Nasal cavity respiratory epithelium epithelial cell of viscerocranial mucosa (primary cell): Measurements from ENCODE around the gene GPRIN1. TPM values are rescaled to one million over a fixed set of nuclear protein-coding genes. Genes with fewer than 3 reads are reported as not detected.

ENCODE experiments used
- total RNA-seq: library from RNA; depleted of rRNA; stranded (reverse); fragments of >200 nt; gene quantifications from 2 replicates; pipeline ENCODE4 v1.2.3, GENCODE V29; 2014

Gene GPRIN1
- total RNA-seq: 3.1 and 5.1 TPM in 2 replicates

DNA sequence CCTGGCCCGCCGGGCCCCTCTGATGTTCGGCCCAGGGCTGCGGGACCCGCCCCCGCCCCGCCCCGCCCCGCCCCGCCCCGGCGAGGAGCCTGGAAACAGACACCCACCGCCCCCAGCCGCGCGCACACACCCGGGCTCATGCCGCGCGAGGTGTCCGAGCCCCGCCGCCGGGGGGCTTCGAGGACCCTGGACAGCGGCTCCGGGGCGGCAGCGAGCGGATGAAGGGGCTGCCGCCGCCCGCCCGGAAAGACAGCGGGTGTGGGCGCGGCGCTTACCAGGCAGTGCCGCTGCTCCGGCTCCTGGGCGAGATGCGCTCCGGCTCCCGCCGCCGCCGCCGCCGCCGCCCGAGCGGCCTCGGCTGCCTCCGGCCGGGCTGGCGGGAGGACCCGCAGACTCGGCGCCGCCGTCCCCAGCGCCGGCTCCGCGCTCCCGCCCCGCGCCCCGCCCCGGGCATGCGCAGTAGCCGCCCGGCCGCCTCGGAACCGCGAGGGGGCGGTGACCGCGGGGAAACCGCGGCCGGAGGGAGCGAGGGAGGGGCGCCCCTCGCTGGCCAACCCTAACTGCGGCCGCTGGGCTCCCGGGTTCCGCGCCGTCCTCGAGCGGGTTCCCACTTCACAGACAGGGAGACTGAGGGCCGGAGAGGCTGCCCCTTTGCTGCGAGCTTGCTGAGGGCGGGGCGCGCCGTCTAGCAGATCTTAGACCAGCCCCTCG lies at the start of gene GPRIN1:
Gene GPRIN1, minus strand, starts transcription at position 433 of the 711 bp plus-strand sequence. CDS start 10,322 bp downstream, outside the sequence.

DNA sequence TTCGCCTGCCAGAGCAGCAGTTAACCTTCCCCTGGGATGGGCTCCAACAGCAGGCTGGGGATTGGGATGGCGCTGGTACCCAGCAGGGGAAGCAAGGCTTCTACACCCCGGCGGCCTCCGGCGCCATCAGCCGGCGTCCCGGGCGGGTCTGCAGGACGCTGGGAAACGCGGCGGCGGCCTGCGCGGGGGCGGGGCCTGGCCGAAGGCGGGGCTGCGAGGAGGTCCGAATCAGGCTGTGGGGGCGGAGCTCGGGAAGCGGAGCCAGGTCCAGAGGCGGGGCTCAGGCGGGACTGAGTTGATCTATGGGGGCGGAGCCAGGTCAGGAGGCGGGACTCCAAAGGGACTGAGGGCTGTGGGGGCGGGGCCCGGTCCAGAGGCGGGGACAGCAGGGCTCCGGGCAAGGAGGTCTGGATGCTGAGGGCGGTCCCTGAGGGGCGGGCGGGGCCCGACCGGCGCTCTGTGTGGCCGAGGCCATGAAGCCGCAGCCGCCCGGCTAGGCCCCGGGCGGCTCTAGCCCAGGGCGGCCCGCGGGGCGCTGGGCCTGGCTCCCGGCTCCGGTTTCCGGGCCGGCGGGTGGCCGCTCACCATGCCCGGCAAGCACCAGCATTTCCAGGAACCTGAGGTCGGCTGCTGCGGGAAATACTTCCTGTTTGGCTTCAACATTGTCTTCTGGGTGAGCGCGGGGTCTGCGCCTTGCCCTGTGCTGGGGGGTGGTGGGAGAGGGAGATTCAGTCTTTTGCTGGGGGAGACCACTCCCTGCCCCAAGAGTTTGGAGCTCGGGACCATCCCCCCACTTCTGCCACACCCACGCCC lies 37.3 kb upstream of the GPRIN1 start, which contains the start of gene TSPAN17:
Gene TSPAN17, plus strand, starts transcription at position 455 of the 813 bp plus-strand sequence. Its CDS starts 132 bp downstream, at position 587.

DNA sequence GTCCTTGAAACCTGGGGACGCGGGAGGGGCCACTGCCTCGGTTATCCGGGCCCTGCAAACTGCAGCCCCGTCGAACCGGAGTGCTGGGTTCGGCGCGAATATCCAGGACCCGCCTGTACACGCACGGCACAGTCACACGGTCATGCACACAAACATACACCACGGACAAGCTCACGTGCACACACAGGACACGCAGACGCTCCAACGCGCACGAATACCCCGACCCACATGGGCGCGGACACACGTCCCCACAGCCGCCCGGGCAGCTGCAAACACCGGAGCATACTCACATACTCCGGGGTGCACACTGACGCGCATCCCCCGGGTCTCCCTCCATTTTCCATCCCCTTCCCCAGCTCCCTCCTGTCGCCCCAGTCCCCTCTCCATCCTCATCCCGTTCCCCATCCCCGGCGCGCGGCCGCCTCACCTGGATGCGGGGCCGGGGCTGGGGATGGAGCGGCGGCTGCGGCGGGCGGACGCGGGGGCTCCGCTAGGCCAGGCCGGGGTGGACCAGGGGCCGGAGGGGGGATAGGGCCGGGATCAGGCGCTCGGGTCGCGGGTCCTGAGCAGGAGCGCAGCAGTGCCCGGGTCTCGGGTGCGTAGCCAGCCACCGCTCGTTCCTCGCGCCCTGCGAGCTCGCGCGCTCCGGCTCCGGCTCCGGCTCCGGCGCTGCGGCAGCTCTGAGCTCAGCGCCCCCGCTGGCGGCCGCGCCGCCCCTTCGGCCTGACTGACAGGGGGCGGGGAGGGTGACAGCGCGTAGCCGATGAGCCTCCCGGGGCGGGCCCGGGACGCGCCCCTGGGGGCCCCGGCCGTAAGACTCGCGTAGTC lies 20.1 kb upstream of the GPRIN1 start, which contains the start of the genes EIF4E1B and SNCB:
Gene EIF4E1B, plus strand, starts transcription at position 823 of the 828 bp plus-strand sequence. CDS start 12,113 bp downstream, outside the sequence.
Gene SNCB, minus strand, starts transcription at position 682 of the 828 bp plus-strand sequence. CDS start 880 bp downstream, outside the sequence.

DNA sequence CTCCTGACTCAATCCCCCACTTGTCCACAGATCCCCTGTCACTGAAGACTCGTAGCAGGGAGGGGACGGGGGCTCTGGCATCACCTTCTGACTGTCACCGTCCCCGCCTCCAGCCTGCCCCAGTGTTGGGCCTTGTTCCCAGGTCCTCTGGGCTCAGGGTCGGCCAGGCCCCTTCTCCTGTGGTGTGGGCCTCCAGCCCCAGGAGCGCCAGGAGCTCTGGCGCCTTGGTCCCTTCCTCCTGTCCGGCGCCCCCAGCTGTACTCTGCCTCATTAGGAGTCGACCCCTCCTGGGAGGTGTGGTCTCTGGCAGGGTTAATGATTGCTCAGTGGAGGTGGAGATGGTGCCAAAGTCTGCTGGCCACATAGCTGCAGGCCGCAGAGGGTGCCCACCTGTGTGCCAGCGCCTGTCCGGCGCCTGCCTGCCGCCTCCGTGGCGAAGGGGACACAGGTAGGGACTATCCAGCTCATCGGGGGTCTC lies 61.0 kb downstream of the GPRIN1 start, which contains the start of gene CDHR2:
Gene CDHR2, plus strand, starts transcription at position 376 of the 478 bp plus-strand sequence. CDS start 16,011 bp downstream, outside the sequence.

Other genes with a start within 250 kb of the GPRIN1 start
- 91.2 and 101 TPM in 2 replicates for gene KIAA1191, start 248.4 kb downstream of the GPRIN1 start, total RNA-seq
- 3.4 and 9.6 TPM in 2 replicates for gene ARL10, start 244.7 kb downstream of the GPRIN1 start, total RNA-seq
- gene NOP16, start 221.6 kb downstream of the GPRIN1 start, total RNA-seq: 25.0 and 26.7 TPM in 2 replicates
- gene HIGD2A, start 221.4 kb downstream of the GPRIN1 start, total RNA-seq: 26.3 and 32.5 TPM in 2 replicates
- 184 and 252 TPM in 2 replicates for gene CLTB, start 193.6 kb downstream of the GPRIN1 start, total RNA-seq
- 49.6 and 56.2 TPM in 2 replicates for gene FAF2, start 161.8 kb downstream of the GPRIN1 start, total RNA-seq
- 3.4 and 18.5 TPM in 2 replicates for gene RNF44, start 72.8 kb downstream of the GPRIN1 start, total RNA-seq
- under 0.01 and 0.43 TPM in 2 replicates for gene CDHR2, start 60.8 kb downstream of the GPRIN1 start, total RNA-seq
- 0.34 TPM in 1 of 2 replicates, not detected in the other for gene SNCB, start 20.4 kb upstream of the GPRIN1 start, total RNA-seq
- gene EIF4E1B, start 20.5 kb upstream of the GPRIN1 start, total RNA-seq: not detected in 2 replicates
- gene TSPAN17, start 37.3 kb upstream of the GPRIN1 start, total RNA-seq: 35.5 and 45.9 TPM in 2 replicates
- gene UNC5A, start 200.4 kb upstream of the GPRIN1 start, total RNA-seq: not detected in 2 replicates